K562 (cell line): ENCODE results near the gene ADTRP. TPM values are rescaled to one million over a fixed set of nuclear protein-coding genes. Genes with fewer than 3 reads are reported as not detected.

Source experiments
- ATAC-seq: fragments of 200-7000 bp; cut with Tn5 transposase; 3 replicates; pipeline ENCODE4 v1.9.1; 2020; ENCODE audit warnings: moderate library complexity
- BruUV-seq: library from RNA; stranded (reverse); fragments of 400-500 nt; replicated peaks from 2 replicates; lab custom pipeline; 2021; lab: Mats Ljungman, UMichigan
- CTCF ChIA-PET: fragments of 300-600 bp; formaldehyde crosslinking; extraction: SDS; loops from one replicate; lab custom pipeline; 2021; ENCODE audit warnings: low intra/inter-chr PET ratio; lab: Yijun Ruan, JAX
- POLR2A ChIA-PET: fragments of 300-600, 350-650 bp; sonication (Branson Sonifier 250); formaldehyde crosslinking; extraction: SDS; loops from one replicate; lab custom pipeline; 2021; ENCODE audit warnings: antibody characterized with exemption, inconsistent platforms; lab: Yijun Ruan, JAX
- DNase-seq, 4 experiments: peaks; one replicate each; pipeline versions ENCODE4 v3.0.0 to v3.0.0-alpha.2; 2011 to 2018; ENCODE audit warnings: low spot score in 3 of 4, mixed read lengths in 3 of 4; ENCODE audit errors: extremely low read depth in 1 of 4
- FAIRE-seq: peaks from 2 replicates; lab custom pipeline; 2011; peaks lifted over from hg19 to GRCh38; lab: Jason Lieb, UNC
- H2AFZ ChIP-seq: 2 replicates; pipeline ENCODE4 v1.6.0; 2011; ENCODE audit warnings: low read depth, low read length, control low read depth, inconsistent platforms
- H3K27ac ChIP-seq: fragments of 200-600 bp; 3 replicates; pipeline ENCODE4 v1.8.0; 2011; ENCODE audit warnings: low read depth, mild to moderate bottlenecking, control low read depth, inconsistent platforms, low read length, moderate library complexity, mixed read lengths; ENCODE audit errors: extremely low read depth
- H3K27me3 ChIP-seq, 2 experiments: fragments of 300-600 bp in 1 of 2; 2 replicates in 1 of 2; 3 replicates in 1 of 2; pipeline versions ENCODE4 v1.6.0 to v1.8.0; 2011; ENCODE audit warnings: inconsistent platforms in 2 of 2, low read length in 2 of 2, mild to moderate bottlenecking in 1 of 2, mixed read lengths in 1 of 2, moderate library complexity in 1 of 2; ENCODE audit not compliant: control insufficient read depth in 2 of 2, insufficient read depth in 2 of 2
- H3K36me3 ChIP-seq: fragments of 300-600 bp; 3 replicates; pipeline ENCODE4 v1.8.0; 2011; ENCODE audit warnings: mild to moderate bottlenecking, low read length, inconsistent platforms; ENCODE audit not compliant: control insufficient read depth, insufficient read depth
- H3K4me1 ChIP-seq, 2 experiments: fragments of 200-600 bp in 1 of 2; replicated peaks in 1 of 2; 2 replicates in 1 of 2; 3 replicates in 1 of 2; pipeline versions ENCODE4 v1.5.1 to v1.8.0; 2011; ENCODE audit warnings: inconsistent platforms in 2 of 2, low read length in 2 of 2, mild to moderate bottlenecking in 1 of 2, mixed read lengths in 1 of 2, moderate library complexity in 1 of 2; ENCODE audit not compliant: control insufficient read depth in 2 of 2, insufficient read depth in 2 of 2
- H3K4me2 ChIP-seq: 2 replicates; pipeline ENCODE4 v1.6.1; 2011; ENCODE audit warnings: low read length, control low read depth, inconsistent platforms, mixed read lengths; ENCODE audit not compliant: insufficient read depth
- H3K4me3 ChIP-seq: fragments of 200-600 bp; sonication (generic), shearing (Covaris generic); 2 replicates; pipeline ENCODE4 v1.5.1; 2016; ENCODE audit warnings: control low read depth, inconsistent platforms
- H3K79me2 ChIP-seq: fragments of 200-600 bp; 3 replicates; pipeline ENCODE4 v1.8.0; 2011; ENCODE audit warnings: low read length, inconsistent platforms; ENCODE audit not compliant: control insufficient read depth, insufficient read depth
- H3K9ac ChIP-seq, 2 experiments: 2 replicates each; pipeline versions ENCODE4 v1.6.0 to v1.6.1; 2011; ENCODE audit warnings: low read depth in 2 of 2, low read length in 2 of 2, control low read depth in 1 of 2, inconsistent platforms in 1 of 2, mild to moderate bottlenecking in 1 of 2, mixed read lengths in 1 of 2; ENCODE audit not compliant: insufficient read depth in 1 of 2
- H3K9me1 ChIP-seq: one replicate; pipeline ENCODE4 v1.6.0; 2011; ENCODE audit warnings: inconsistent platforms, mild to moderate bottlenecking, low read length, moderate library complexity; ENCODE audit not compliant: control insufficient read depth, insufficient read depth
- H3K9me3 ChIP-seq: replicated peaks from 2 replicates; pipeline ENCODE4 v1.5.1; 2011; ENCODE audit warnings: low read depth, low read length, inconsistent platforms; ENCODE audit not compliant: control insufficient read depth, insufficient read depth
- H4K20me1 ChIP-seq: replicated peaks from 2 replicates; pipeline ENCODE4 v1.6.1; 2011; ENCODE audit warnings: low read length, inconsistent platforms, mixed read lengths; ENCODE audit not compliant: control insufficient read depth, insufficient read depth
- CBX2 ChIP-seq: fragments of 200-600 bp; sonication (generic); IDR thresholded peaks from one replicate; pipeline ENCODE4 v1.6.1; 2012; ENCODE audit warnings: mild to moderate bottlenecking, low read length, inconsistent platforms; ENCODE audit not compliant: insufficient read depth, poor library complexity, severe bottlenecking
- EGR1 ChIP-seq: fragments of 450-650 bp; conservative IDR thresholded peaks from 2 replicates; pipeline ENCODE4 v1.6.1; 2017; ENCODE audit warnings: mild to moderate bottlenecking
- ESRRB ChIP-seq: fragments of 250-450 bp; sonication (Bioruptor Pico); IDR thresholded peaks from 2 replicates; pipeline ENCODE4 v1.5.0; 2020; ENCODE audit warnings: mild to moderate bottlenecking, moderate library complexity, borderline replicate concordance
- HNRNPL ChIP-seq: fragments of 200-400 bp; formaldehyde crosslinking; IDR thresholded peaks from 2 replicates; pipeline ENCODE4 v1.6.1; 2017; ENCODE audit warnings: low read depth, mild to moderate bottlenecking, low read length
- LCOR ChIP-seq: sonication (generic); formaldehyde crosslinking; IDR thresholded peaks from 2 replicates; pipeline ENCODE4 v1.8.0; 2022; ENCODE audit warnings: mild to moderate bottlenecking, missing genetic modification reagents
- MITF ChIP-seq: IDR thresholded peaks from 2 replicates; pipeline ENCODE4 v1.6.1; 2014; ENCODE audit warnings: antibody characterized with exemption
- NRF1 ChIP-seq, 2 experiments: fragments of 450-650 bp; IDR thresholded peaks in 1 of 2; conservative IDR thresholded peaks in 1 of 2; 2 replicates each; pipeline ENCODE4 v1.6.1; 2014; ENCODE audit warnings: mild to moderate bottlenecking in 2 of 2
- RAD21 ChIP-seq, 2 experiments: fragments of 250-450 bp in 1 of 2; fragments of 450-650 bp in 1 of 2; sonication (Bioruptor Pico) in 1 of 2; formaldehyde crosslinking in 1 of 2; IDR thresholded peaks in 1 of 2; conservative IDR thresholded peaks in 1 of 2; 2 replicates each; pipeline versions ENCODE4 v1.4.0 to v1.8.0; 2020 to 2022; ENCODE audit warnings: mild to moderate bottlenecking in 2 of 2, moderate library complexity in 1 of 2
- SNIP1 ChIP-seq: fragments of 450-650 bp; IDR thresholded peaks from 2 replicates; pipeline ENCODE4 v1.7.1; 2017; ENCODE audit warnings: low read depth, mild to moderate bottlenecking
- SREBF2 ChIP-seq: sonication (generic); formaldehyde crosslinking; IDR thresholded peaks from 2 replicates; pipeline ENCODE4 v1.4.0; 2020; ENCODE audit warnings: mild to moderate bottlenecking, missing genetic modification reagents
- STAT6 ChIP-seq: sonication (generic); formaldehyde crosslinking; IDR thresholded peaks from 2 replicates; pipeline ENCODE4 v1.8.1; 2023; ENCODE audit warnings: mild to moderate bottlenecking, missing genetic modification reagents
- TRIM24 ChIP-seq, 2 experiments: fragments of 450-650 bp; IDR thresholded peaks; 2 replicates each; pipeline ENCODE4 v1.6.1; 2016
- ZNF398 ChIP-seq: fragments of 250-450 bp; sonication (Bioruptor Pico); IDR thresholded peaks from 2 replicates; pipeline ENCODE4 v1.8.0; 2021; ENCODE audit warnings: moderate library complexity, mild to moderate bottlenecking, inconsistent platforms
- ZNF766 ChIP-seq: fragments of 200-800 bp; sonication (Bioruptor generic); conservative IDR thresholded peaks from 2 replicates; pipeline ENCODE4 v1.6.1; 2016; ENCODE audit warnings: missing genetic modification characterization, missing compliant biosample characterization
- WGBS: fragments of 100-300 bp; shearing (Covaris generic); methylation state at CpG from one replicate; pipeline ENCODE4 v1.1.6; 2016; ENCODE audit warnings: low coverage, mixed read lengths; ENCODE audit not compliant: insufficient coverage; ENCODE audit errors: missing lambda C conversion rate; 5-methylcytosine and 5-hydroxymethylcytosine counted together
- in situ Hi-C: fragments of 300-500 bp; cut with MboI; formaldehyde crosslinking; loops from 4 replicates; pipeline ENCODE4 v1.15.0; 2018; ENCODE audit warnings: inconsistent platforms, mixed read lengths
- intact Hi-C: fragments of 100-400 bp; cut with micrococcal nuclease; formaldehyde crosslinking; loops from 2 replicates; pipeline ENCODE4 v1.14.2; 2022
- polyA plus RNA-seq, 8 experiments: library from polyadenylated mRNA; depleted of rRNA in 4 of 8; stranded (reverse) in 5 of 8; unstranded in 3 of 8; fragments of >200 nt; fragmentation: Nextera tagmentation in 2 of 8; fragmentation: Illumina TruSeq in 1 of 8; extraction: Ambion mirVana in 2 of 8; extraction: Trizol in 1 of 8; gene quantifications; 2 replicates each; pipeline versions ENCODE4 v1.2.1 to v1.2.3, GENCODE V29; 2011 to 2014; ENCODE audit warnings: inconsistent platforms in 1 of 8, missing spikeins in 1 of 8
- total RNA-seq, 7 experiments: library from RNA; depleted of rRNA in 6 of 7; stranded (reverse); fragments of >200 nt in 6 of 7; fragmentation: Illumina TruSeq in 2 of 7; extraction: Trizol in 2 of 7; gene quantifications; 2 replicates each; pipeline versions ENCODE4 v1.2.1 to v1.2.3, GENCODE V29; 2011 to 2021; ENCODE audit warnings: low replicate concordance in 1 of 7

Gene ADTRP
- total and polyA plus RNA-seq, 9 of the 15 experiments (the other 6 are each of a cell fraction or from before 2014, with no cell fraction given): 7.4 to 24.0 (median 13.6) TPM

GRCh38 chr6:11705483-11705882, 73.1 kb downstream of the ADTRP start (continued):
- TF ChIP-seq ZNF398 (no peak), MITF (no peak), STAT6 (CRISPR knock-in tag) (no peak), NRF1 (conservative IDR thresholded peaks at IDR 0.05 in 1 of 2, IDR thresholded peaks at IDR 0.05 in 1 of 2) (no peak)

- ChIA-PET CTCF (no interaction called here), POLR2A (no interaction called here)
- no TSS peak for BruUV-seq
- in situ Hi-C loops: no loop called here
- Histone ChIP-seq H3K4me1 (no peaks in the 10 kb centered on the region; a peak in 2 of 5 replicates), H3K79me2 (no peaks in the 10 kb centered on the region), H3K4me2 (no peak overlapping the region), H2AFZ (no peak overlapping the region), H4K20me1 (no peaks in the 10 kb centered on the region), H3K27me3 (no peaks in the 10 kb centered on the region), H3K36me3 (no peaks in the 10 kb centered on the region), H3K4me3 (no peak overlapping the region), H3K9me3 (peaks cover 6% of the 10 kb centered on the region; the same call in 1 of the 2 replicates), H3K9me1 (no peaks in the 10 kb centered on the region), H3K27ac (no peak overlapping the region), H3K9ac (no peak overlapping the region)
- DNase-seq (no peak), FAIRE-seq (no peak), ATAC-seq (no peak)
- WGBS: 66% methylated on average over 7 of the region's 7 CpGs
- intact Hi-C loops: no loop called here
- TF ChIP-seq SREBF2 (no peak), ESRRB (no peak), EGR1 (no peak), RAD21 (CRISPR knock-in tag; conservative IDR thresholded peaks at IDR 0.05 in 1 of 2, IDR thresholded peaks at IDR 0.05 in 1 of 2) (no peak), CBX2 (no peak), LCOR (CRISPR knock-in tag) (no peak), TRIM24 (IDR thresholded peaks at IDR 0.05) (no peak), ZNF766 (CRISPR knock-in tag) (no peak), SNIP1 (no peak), HNRNPL (no peak)
Observed at GRCh38 chr6:11705069-11705468, 73.5 kb downstream of the ADTRP start.
